Spleen (tissue), 11 donors: ENCODE measurements around the gene MYBPC3. TPM values are rescaled to one million over a fixed set of nuclear protein-coding genes. Genes with fewer than 3 reads are reported as not detected.
A peak's percentile ranks its signal among the peaks of the same experiment; 100 is the strongest.

Source experiments
- DNase-seq: peaks from one replicate; pipeline ENCODE4 v3.0.0-alpha.2; 2020
- H3K27ac ChIP-seq, 8 donors: fragments of 200-600 bp; sonication (generic) in 7 of 8; 1 replicate in 4 of 8; 2 replicates in 4 of 8; pipeline versions ENCODE4 v1.5.0 to v1.8.0; 2016 to 2021; ENCODE audit warnings: inconsistent platforms in 4 of 8, mild to moderate bottlenecking in 4 of 8, moderate library complexity in 1 of 8
- H3K27me3 ChIP-seq, 7 donors: fragments of 200-600 bp; sonication (generic) in 6 of 7; replicated peaks in 1 of 7; 1 replicate in 4 of 7; 2 replicates in 3 of 7; pipeline versions ENCODE4 v1.5.0 to v1.8.0; 2016 to 2021; ENCODE audit warnings: inconsistent platforms in 3 of 7, mild to moderate bottlenecking in 1 of 7
- H3K36me3 ChIP-seq, 6 donors: fragments of 200-600 bp; sonication (generic) in 5 of 6; 1 replicate in 4 of 6; 2 replicates in 2 of 6; pipeline versions ENCODE4 v1.5.0 to v1.8.0; 2016 to 2021; ENCODE audit warnings: inconsistent platforms in 2 of 6
- H3K4me1 ChIP-seq, 6 donors: fragments of 200-600 bp; sonication (generic) in 5 of 6; 1 replicate in 3 of 6; 2 replicates in 3 of 6; pipeline versions ENCODE4 v1.5.0 to v1.8.0; 2016 to 2021; ENCODE audit warnings: inconsistent platforms in 3 of 6
- H3K4me3 ChIP-seq, 8 donors: fragments of 200-600 bp; sonication (generic) in 7 of 8; 1 replicate in 4 of 8; 2 replicates in 4 of 8; pipeline versions ENCODE4 v1.5.0 to v1.8.0; 2016 to 2021; ENCODE audit warnings: inconsistent platforms in 4 of 8, mild to moderate bottlenecking in 4 of 8, moderate library complexity in 2 of 8
- H3K9me3 ChIP-seq, 8 donors: fragments of 200-600 bp; sonication (generic) in 7 of 8; 1 replicate in 4 of 8; 2 replicates in 4 of 8; pipeline versions ENCODE4 v1.5.0 to v1.8.0; 2016 to 2021; ENCODE audit warnings: inconsistent platforms in 4 of 8
- CTCF ChIP-seq, 11 experiments: fragments of 200-600 bp in 7 of 11; fragments of 450-650 bp in 4 of 11; sonication (generic) in 4 of 11; IDR thresholded peaks in 8 of 11; conservative IDR thresholded peaks in 3 of 11; 1 replicate in 7 of 11; 2 replicates in 4 of 11; pipeline versions ENCODE4 v1.4.0 to v1.8.0; 2016 to 2021; ENCODE audit warnings: antibody characterized with exemption in 11 of 11, inconsistent platforms in 4 of 11, mild to moderate bottlenecking in 1 of 11
- POLR2A ChIP-seq, 3 donors: fragments of 450-650 bp; IDR thresholded peaks; one replicate each; pipeline ENCODE4 v1.5.1; 2017; ENCODE audit warnings: antibody characterized with exemption in 3 of 3, mild to moderate bottlenecking in 1 of 3
- POLR2AphosphoS5 ChIP-seq, 3 donors: sonication (generic); formaldehyde crosslinking; IDR thresholded peaks; one replicate each; pipeline ENCODE4 v1.5.1; 2017; ENCODE audit warnings: antibody characterized with exemption in 3 of 3
- WGBS, 5 donors: extraction: QIAGEN DNeasy Blood & Tissue Kit in 3 of 5; methylation state at CpG; one replicate each; pipeline versions ENCODE4 v1.1.5 to v1.1.7; 2013 to 2018; 5-methylcytosine and 5-hydroxymethylcytosine counted together
- intact Hi-C: fragments of 100-400 bp; cut with DNase I; formaldehyde crosslinking; loops from one replicate; pipeline ENCODE4 v1.15.0; 2023; ENCODE audit warnings: low total_unique reads
- polyA plus RNA-seq, 3 donors: library from polyadenylated mRNA; stranded (reverse); fragments of 200-250 nt; gene quantifications; one replicate each; pipeline ENCODE4 v1.2.1, GENCODE V29; 2013
- total RNA-seq, 7 donors: library from RNA; depleted of rRNA in 3 of 7; stranded (reverse); fragments of >200 nt in 3 of 7; fragmentation: NEBNext Ultra II Directional in 4 of 7; extraction: Animal tissue kit (Norgen Biotek cat#: 25700) in 4 of 7; gene quantifications; one replicate each; pipeline versions ENCODE4 v1.1.0 to v1.2.1, GENCODE V29; 2016 to 2021
- donor health status: healthy with polysubstance abuse.
- donor health status: DM: no; HTN: no; CAD: no; lungs with moderate emphysema.
- donor health status: DM: no; HTN: no; CAD: no.
- donor health status: Bipolar disorder and iron deficiency.
- donor health status: healthy.
- donor health status: DM: no; HTN: no; CAD: no.
- donor health status: DM: yes; HTN: yes; CAD: no.

The MYBPC3 gene
- total and polyA plus RNA-seq, 10 donors, result 0.49 to 4.7 (median 1.5) TPM

- 90 to 94% (median 93%) methylated on average over 5 of the region's 5 CpGs for WGBS, 5 donors
- peak overlapping the region in 4 of 8 donors; percentile 18 to 56 (median 43) for H3K27ac ChIP-seq
- intact Hi-C loops, result no loop called here
- peaks cover 0 to 54% (median 6%) of the 10 kb centered on the region in 6 donors for H3K36me3 ChIP-seq
- no peak overlapping the region for H3K4me3 ChIP-seq
- no peaks in the 10 kb centered on the region for H3K9me3 ChIP-seq
- no peak for TF ChIP-seq CTCF (IDR thresholded peaks at IDR 0.05 in 8 of 11, conservative IDR thresholded peaks at IDR 0.05 in 3 of 11)
- no peak for TF ChIP-seq POLR2A (IDR thresholded peaks at IDR 0.05)
- no peak for TF ChIP-seq POLR2AphosphoS5 (IDR thresholded peaks at IDR 0.05)
- H3K27me3 ChIP-seq, result no peaks in the 10 kb centered on the region
- no peak for DNase-seq
- H3K4me1 ChIP-seq, result peaks cover 0 to 33% (median 22%) of the 10 kb centered on the region in 6 donors
These were observed 24.6 kb downstream of the MYBPC3 start for GRCh38 chr11:47327949-47328348.

- no peak for DNase-seq
- Histone ChIP-seq H3K36me3 (peaks cover 0 to 56% (median 5%) of the 10 kb centered on the region in 6 donors), H3K9me3 (no peaks in the 10 kb centered on the region), H3K27ac (no peak overlapping the region), H3K4me3 (no peak overlapping the region), H3K4me1 (peaks cover 0 to 33% (median 22%) of the 10 kb centered on the region in 6 donors), H3K27me3 (no peaks in the 10 kb centered on the region)
- intact Hi-C loops, result no loop called here
- WGBS, 5 donors, result 95 to 98% (median 96%) methylated on average over 12 to 13 of the region's 13 CpGs
- TF ChIP-seq CTCF (IDR thresholded peaks at IDR 0.05 in 8 of 11, conservative IDR thresholded peaks at IDR 0.05 in 3 of 11), result no peak
- TF ChIP-seq POLR2AphosphoS5 (IDR thresholded peaks at IDR 0.05), result peak in 1 of 3 donors; percentile 62
These were observed 25.5 kb downstream of the MYBPC3 start for GRCh38 chr11:47327025-47327424.

GRCh38 chr11:47326198-47326597 is 26.3 kb downstream of the MYBPC3 start:
- Histone ChIP-seq H3K4me3 (no peak overlapping the region), H3K4me1 (peaks cover 0 to 33% (median 22%) of the 10 kb centered on the region in 6 donors), H3K36me3 (peaks cover 0 to 64% (median under 1%) of the 10 kb centered on the region in 6 donors), H3K27me3 (no peaks in the 10 kb centered on the region), H3K27ac (no peak overlapping the region), H3K9me3 (no peaks in the 10 kb centered on the region)
- intact Hi-C loops, result no loop called here
- 90 to 99% (median 97%) methylated on average over 12 of the region's 12 CpGs for WGBS, 5 donors
- no peak for DNase-seq
- TF ChIP-seq POLR2AphosphoS5 (IDR thresholded peaks at IDR 0.05) (no peak), POLR2A (IDR thresholded peaks at IDR 0.05) (no peak), CTCF (IDR thresholded peaks at IDR 0.05 in 8 of 11, conservative IDR thresholded peaks at IDR 0.05 in 3 of 11) (no peak)

GRCh38 chr11:47325271-47326041 is 27.0 kb downstream of the MYBPC3 start:
- no peak for TF ChIP-seq CTCF (IDR thresholded peaks at IDR 0.05 in 8 of 11, conservative IDR thresholded peaks at IDR 0.05 in 3 of 11)
- no peak for TF ChIP-seq POLR2A (IDR thresholded peaks at IDR 0.05)
- no peak for TF ChIP-seq POLR2AphosphoS5 (IDR thresholded peaks at IDR 0.05)
- no peak overlapping the region for H3K4me3 ChIP-seq
- intact Hi-C loops, result no loop called here
- no peak overlapping the region for H3K27ac ChIP-seq
- no peak for DNase-seq
- peaks cover 0 to 66% (median 1%) of the 10 kb centered on the region in 6 donors for H3K36me3 ChIP-seq
- H3K9me3 ChIP-seq, result no peaks in the 10 kb centered on the region
- H3K27me3 ChIP-seq, result no peaks in the 10 kb centered on the region
- H3K4me1 ChIP-seq, result peaks cover 0 to 29% (median 22%) of the 10 kb centered on the region in 6 donors
- WGBS, 5 donors, result 61 to 76% (median 73%) methylated on average over 15 of the region's 15 CpGs
